Activated CD8-positive, alpha-beta memory T cell treated with anti-CD3 and anti-CD28 coated beads for 4 hours (primary cell): ENCODE results near the gene ST3GAL4.
"Not testable (repeated sequence)": the region's sequence is repeated elsewhere in the genome, so short reads cannot be mapped to it uniquely, and the experiment has no call there.

Experiments
- DNase-seq, 2 donors: peaks; one replicate each; pipeline ENCODE4 v3.0.0-alpha.2; 2020; ENCODE audit warnings: low read depth in 2 of 2

Gene ST3GAL4

GRCh38 chr11:126364735-126365134 lies 9.2 kb downstream of the ST3GAL4 start:
- not testable (repeated sequence) for DNase-seq

DNA sequence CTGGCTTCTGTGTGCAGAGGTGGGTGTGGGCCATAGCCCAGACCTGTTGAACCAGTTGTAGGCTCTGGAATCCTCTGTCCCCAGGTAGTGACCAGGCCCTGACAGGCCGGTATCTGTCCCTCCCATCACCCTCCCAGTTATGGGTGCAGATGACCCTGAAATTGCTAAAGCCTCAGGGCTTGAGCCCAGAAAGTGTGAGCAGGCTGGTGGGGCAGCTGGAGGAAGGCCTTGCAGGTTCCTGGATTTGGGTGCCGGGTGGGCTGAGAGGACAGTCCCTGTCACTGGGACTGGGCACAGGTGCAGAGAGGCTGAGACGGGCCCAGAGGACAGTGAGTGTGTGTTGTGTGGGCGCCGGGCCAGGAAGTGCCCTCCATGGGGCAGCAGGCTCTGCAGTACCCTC lies 10.0 kb downstream of the ST3GAL4 start:
- DNase-seq = not testable (repeated sequence)

GRCh38 chr11:126366064-126366822 lies 10.8 kb downstream of the ST3GAL4 start:
- no peak for DNase-seq

GRCh38 chr11:126366823-126367654 lies 11.6 kb downstream of the ST3GAL4 start:
- DNase-seq = not testable (repeated sequence)

DNA sequence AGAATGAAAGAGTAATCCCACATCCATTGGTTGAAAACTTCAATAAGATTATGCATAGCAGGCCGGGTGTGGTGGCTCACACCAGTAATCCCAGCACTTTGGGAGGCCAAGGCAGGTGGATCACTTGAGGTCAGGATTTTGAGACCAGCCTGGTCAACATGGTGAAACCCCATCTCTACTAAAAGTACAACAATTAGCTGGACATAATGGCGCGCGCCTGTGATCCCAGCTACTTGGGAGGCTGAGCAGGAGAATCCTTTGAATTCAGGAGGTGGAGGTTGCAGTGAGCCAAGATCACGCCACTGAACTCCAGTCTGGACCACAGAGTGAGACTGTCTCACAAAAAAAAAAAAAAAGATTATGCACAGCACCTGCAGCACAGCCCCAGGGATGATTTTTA lies 12.3 kb downstream of the ST3GAL4 start:
- not testable (repeated sequence) for DNase-seq

- DNase-seq = not testable (repeated sequence)
These were observed 13.0 kb downstream of the ST3GAL4 start for GRCh38 chr11:126368336-126369119.

GRCh38 chr11:126370016-126370415 lies 14.5 kb downstream of the ST3GAL4 start:
- DNase-seq = no peak

GRCh38 chr11:126371595-126371994 lies 16.1 kb downstream of the ST3GAL4 start:
- DNase-seq = no peak

DNA sequence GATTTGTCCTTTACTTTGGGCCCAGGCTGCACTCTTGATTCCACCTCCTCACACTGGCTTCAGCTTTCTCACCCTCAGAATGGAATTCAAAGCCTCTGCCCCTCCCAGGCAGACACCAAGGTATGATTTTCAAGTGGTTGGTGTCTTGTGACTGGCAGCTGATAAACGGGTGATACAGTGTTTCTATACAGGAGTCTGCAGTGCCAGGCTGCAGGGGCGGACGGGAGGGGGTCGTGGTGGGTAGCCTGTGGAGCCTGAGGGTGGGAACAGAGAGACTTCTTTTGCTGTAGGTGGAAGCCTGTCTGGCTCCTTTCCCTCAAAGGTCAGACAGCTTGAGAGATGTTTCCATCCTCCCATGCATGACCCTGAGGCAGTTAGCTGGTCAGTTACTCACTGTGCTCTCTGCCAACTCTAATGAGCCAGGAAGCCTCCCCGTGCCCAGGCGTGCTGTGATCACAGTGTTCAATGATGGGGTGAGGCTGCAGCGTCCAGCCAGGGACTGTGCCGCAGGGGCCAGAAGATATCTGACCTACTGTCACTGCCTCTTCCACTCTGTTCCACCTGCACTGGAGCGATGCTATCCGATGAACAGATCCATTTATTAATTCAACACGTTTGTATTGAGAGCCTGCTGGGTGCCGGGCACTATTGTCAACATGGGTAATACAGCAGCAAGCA lies 18.0 kb downstream of the ST3GAL4 start:
- not testable (repeated sequence) for DNase-seq

- DNase-seq = not testable (repeated sequence)
These were observed 19.2 kb downstream of the ST3GAL4 start for GRCh38 chr11:126374562-126375300.

DNA sequence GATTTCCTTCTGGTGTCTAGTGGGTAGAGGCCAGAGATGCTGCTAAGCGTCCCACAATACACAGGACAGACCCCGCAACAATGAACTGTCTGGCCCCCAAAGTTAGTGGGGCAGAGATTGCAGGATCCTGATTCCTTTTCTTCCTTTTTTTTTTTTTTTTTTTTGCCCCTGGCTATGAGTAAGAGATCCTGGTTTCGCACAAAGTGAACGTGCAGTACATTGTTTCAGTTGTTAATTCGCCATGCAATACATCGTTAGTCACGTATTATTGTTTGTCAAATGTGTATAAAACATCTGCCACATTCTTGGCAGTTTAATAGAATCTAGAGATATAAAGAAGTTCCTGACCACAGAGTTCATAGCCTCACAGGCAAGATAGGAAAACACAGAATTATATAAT lies 20.2 kb downstream of the ST3GAL4 start:
- no peak for DNase-seq

- no peak for DNase-seq
These were observed 23.3 kb downstream of the ST3GAL4 start for GRCh38 chr11:126378763-126379162.

- DNase-seq = no peak
These were observed 25.4 kb downstream of the ST3GAL4 start for GRCh38 chr11:126380909-126381308.

DNA sequence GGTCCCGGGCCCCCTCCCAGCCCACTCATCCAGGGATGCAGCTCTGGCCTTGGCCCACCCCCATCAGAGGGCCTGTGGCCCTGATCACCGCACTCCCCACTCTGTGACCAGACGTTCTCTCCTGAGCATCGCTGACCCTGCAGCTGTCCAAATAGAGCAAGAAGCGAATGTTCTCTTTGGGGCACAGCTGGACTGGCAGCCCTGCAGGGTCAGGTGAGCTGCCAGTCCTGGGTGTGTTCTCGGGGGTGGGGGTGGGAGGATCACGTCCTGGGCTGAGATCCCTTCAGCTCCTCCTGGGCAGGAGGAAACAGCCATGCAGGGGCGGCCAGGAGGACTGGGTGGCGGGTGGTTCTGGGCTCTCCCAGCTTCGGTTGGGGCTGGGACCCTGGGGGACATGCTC lies 26.5 kb downstream of the ST3GAL4 start:
- DNase-seq = not testable (repeated sequence)

DNA sequence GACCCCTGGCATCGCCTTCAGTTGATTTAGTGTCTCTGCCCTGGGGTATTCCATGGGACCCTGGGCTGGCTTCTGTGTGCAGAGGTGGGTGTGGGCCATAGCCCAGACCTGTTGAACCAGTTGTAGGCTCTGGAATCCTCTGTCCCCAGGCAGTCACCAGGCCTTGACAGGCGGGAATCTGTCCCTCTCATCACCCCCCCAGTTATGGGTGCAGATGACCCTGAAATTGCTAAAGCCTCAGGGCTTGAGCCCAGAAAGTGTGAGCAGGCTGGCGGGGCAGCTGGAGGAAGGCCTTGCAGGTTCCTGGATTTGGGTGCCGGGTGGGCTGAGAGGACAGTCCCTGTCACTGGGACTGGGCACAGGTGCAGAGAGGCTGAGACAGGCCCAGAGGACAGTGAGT lies 27.2 kb downstream of the ST3GAL4 start:
- DNase-seq = not testable (repeated sequence)

DNA sequence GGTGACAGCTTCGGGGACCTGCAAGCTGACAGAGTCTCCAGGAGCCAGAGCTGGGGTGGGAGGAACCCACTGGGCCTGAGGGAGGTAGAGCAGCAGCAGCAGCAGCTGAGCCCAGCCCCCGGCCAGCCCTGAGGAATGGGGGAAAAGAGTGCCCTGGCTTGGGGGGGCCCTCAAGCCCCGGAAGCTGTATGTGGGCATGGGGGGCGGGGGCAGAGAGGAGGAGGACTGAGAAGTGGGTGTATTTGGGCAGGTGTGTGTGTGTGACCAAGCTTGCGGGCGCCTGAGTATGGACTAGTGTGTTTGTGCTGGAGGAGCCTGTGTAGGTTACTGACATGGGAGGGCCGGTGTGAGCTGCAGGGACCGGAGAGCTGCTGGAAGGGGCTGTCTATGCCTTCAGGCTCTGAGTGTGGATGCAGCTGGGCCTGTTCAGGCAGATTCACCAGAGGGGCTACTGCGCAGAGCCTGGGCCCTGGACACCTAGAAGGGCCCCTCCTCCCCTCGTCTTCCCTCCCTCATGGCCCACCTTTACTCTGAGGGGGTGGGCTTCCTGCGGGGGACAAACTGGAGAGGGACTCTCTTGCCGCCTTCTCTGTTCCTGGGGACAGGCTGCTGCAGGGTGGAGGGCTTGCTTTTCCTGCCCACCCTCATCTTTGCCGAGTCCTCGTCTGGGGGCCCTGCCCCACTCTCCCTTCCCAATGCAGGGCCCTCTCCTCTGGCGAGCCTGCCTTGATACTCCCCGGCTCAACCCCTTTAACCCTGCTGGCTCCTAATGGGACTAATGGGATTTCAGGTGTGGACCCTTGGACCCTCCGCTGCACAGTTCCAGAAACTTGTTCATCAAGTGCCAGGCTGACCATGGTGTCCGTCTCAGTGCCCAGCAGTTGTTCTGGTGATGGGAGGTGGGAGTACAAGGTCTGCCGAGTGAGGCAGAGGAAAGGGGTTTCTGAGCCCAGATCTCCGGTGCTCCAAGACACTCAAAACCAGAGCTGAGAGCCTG lies 28.2 kb downstream of the ST3GAL4 start:
- DNase-seq = no peak

- no peak for DNase-seq
These were observed 29.1 kb downstream of the ST3GAL4 start for GRCh38 chr11:126384449-126385070.

- no peak for DNase-seq
These were observed 30.7 kb downstream of the ST3GAL4 start for GRCh38 chr11:126385991-126386728.
